NCI-H1417 (cell line): Measurements from ENCODE around the gene PRKAA2.
"Not testable (repeated sequence)": the region's sequence is repeated elsewhere in the genome, so short reads cannot be mapped to it uniquely, and the experiment has no call there.

Source experiments
- DNase-seq, 3 experiments: peaks; one replicate each; lab custom pipeline; 2025; lab: John Stamatoyannopoulos, UW

PRKAA2 gene

DNA sequence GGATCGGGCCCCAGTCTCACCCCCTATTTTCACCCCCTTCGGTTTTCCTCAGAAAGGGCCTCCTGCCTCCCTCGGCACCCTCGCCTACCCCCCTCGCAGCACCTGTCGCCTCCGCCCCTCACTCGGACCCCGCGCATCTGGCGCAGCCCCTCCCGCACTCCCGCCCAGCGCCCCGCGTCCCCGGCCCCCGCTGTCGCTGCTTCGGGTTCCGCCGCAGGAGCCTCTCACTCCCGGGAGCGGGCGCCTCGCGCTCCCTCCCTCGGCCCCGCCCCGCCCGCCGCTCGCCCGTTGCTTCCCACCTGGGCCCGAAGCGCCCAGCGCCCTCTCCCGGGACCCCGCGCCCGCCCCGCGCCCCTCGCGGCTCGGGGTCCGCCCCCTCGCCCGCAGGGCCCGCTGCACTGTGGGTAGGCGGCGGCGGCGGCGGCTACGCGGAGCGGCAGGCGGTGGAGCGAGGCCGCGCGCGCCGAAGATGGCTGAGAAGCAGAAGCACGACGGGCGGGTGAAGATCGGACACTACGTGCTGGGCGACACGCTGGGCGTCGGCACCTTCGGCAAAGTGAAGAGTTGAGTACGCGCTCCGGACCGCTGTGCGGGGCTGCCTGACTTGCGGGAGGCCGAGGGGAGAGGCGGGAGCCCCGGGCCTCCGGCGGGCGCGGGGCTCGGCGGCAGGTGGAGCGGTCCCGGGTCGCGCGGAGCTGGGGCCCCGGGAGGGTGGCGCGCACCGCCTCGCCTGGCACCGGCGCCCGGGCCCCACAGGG lies at the start of gene PRKAA2:
TSS of gene PRKAA2 (plus strand) at position 396 of the 758 bp plus-strand sequence. CDS start at position 470, 74 bp downstream.
- DNase-seq, result peak; percentile 45 to 62 (median 56)

DNA sequence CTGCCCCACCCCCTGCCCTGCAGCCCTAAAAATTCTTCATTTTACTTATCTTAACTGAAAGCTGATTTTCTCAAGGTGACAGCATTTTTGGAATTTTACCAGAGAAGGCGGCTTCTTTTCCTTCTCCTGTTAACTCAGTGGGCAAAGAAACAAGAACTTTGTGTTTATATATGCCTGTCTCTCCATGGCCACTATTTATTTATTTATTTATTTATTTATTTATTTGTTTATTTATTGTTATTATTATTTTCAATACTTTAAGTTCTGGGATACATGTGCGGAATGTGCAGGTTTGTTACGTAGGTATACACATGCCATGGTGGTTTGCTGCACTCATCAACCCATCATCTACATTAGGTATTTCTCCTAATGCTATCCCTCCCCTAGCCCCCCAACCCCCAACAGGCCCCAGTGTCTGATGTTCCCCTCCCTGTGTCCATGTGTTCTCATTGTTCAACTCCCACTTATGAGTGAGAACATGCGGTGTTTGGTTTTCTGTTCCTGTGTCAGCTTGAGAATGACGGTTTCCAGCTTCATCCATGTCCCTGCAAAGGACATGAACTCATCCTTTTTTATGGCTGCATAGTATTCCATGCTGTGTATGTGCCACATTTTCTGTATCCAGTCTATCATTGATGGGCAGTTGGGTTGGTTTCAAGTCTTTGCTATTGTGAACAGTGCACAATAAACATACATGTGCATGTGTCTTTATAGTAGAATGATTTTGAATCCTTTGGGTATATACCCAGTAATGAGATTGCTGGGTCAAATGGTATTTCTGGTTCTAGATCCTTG lies 49.5 kb upstream of the PRKAA2 start:
- DNase-seq, result not testable (repeated sequence)

DNA sequence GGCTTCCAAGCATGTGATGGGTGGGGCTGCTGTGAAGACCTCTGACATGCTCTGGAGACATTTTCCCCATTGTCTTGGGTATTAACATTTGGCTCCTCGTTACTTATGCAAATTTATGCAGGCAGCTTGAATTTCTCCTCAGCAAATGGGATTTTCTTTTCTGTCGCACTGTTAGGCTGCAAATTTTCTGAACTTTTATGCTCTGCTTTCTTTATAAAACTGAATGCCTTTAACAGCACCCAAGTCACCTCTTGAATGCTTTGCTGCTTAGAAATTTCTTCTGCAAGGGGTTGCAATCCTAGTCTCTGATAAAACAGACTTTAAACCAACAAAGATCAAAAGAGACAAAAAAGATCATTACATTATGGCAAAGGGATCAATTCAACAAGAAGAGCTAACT lies 35.0 kb upstream of the PRKAA2 start:
- DNase-seq, result not testable (repeated sequence)

DNA sequence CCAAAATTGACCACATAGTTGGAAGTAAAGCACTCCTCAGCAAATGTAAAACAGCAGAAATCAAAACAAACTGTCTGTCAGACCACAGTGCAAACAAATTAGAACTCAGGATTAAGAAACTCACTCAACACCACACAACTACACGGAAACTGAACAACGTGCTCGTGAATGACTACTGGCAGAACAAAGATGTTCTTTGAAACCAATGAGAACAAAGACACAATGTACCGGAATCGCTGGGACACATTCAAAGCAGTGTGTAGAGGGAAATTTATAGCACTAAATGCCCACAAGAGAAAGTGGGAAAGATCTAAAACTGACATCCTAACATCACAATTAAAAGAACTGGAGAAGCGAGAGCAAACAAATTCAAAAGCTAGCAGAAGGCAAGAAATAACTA lies 34.3 kb upstream of the PRKAA2 start:
- not testable (repeated sequence) for DNase-seq

DNA sequence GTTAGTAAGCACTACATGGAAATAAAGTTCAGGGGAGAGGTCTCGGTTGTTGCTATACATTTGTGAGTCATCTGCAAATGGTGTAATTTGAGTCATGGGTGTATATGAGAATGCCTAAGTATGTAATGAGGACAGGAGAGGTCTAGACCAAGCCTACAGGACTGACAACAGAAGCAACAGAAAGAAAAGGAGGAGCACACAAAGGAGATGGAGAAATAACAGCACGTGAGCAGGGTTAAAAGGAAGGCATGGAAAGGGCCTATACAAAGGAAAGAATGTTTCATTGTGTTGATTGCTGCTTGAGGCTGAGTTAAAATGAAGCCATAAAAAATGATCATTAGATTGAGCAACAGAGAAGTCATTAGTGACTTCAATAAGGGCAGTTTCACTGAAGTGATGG lies 28.0 kb upstream of the PRKAA2 start:
- no peak for DNase-seq

DNA sequence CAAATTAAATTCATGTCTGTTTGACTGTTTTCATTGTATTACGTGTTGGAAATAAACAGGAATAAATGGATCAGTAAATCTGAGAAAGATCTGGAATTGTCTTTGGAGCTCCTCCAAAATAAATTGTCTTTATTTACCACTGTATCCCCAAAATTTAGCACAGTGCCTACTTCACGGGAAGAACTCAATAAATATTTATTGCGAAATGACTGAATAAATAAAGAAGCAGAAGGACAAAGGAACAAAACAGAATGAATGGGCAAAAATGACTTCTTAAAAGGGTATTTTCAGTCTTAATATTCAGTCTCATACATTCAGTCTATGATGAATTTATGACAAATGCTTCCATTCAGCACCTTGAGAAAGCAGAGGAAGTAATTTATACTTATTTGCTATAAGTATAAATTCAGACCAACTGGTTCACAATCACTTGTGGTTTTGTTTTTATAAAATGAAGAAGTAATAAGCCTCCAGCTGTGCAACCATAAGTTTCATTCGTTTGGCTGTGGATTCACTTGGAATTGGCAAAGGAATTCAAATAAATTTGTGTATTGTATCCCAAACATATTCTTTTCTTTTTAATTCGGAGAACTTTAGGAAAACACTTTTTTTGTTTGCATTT lies 19.2 kb upstream of the PRKAA2 start:
- no peak for DNase-seq

DNA sequence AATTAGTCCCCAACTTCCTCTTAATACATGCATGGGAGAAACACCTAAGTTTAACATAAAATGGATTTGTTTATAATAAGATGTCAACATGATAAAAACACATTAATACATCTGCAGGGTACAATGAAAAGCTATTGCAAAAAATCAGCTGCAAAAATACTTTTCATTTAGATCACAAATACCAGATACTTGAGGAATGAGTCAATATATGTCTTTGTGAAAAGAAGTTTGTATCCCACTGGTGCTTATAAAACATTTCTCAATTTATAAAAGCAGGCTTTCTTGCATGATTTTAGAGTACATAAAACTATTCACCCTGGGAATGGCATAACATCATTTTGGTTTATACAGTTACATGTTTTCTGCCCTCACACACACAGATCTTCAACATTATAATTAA lies 18.6 kb upstream of the PRKAA2 start:
- no peak for DNase-seq

DNA sequence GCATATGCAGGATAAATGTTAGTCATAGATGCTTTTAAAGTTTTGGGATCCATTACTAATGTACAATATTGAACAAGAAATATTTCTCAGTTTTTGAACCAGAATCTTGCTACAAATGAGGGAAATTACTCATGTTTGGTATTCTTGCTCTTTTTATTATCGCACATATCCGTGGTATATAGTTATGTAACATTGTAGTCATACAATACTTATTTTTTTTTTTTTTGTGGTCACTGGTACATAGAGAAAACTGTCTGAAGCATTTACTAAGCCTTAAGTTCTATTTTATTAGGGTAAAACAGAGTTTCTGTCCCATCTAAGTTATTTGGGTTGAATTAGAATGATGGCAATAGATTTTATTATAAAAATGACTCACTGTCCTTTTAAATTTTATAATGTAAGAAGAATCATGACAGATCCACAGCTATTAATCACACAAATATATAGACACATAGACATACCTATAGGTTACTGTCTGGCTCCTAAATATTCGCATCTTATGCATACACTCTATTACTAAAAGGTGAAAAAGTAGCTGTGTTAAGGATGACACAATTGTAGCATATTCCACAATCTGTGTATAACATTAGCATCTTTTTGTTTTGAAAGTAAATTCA lies 18.0 kb upstream of the PRKAA2 start:
- no peak for DNase-seq

DNA sequence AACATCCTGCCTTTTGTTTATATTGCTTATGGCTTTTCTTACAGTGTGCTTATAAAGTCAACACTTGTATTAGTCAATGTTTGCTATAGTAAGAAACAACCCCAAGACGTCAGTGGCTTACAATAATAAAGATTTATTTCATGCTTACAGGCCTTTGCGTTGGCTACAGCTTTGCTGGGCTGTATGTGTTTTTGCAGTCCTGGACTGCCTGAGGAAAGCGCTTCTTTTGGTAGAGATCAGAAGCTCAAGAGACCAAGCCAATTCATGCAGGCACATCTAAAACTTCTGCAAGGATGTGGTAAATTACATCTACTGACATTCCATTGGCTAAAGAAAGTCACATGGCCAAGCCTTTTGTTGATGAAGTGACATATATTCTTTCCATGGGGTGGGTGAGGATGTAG lies 17.5 kb upstream of the PRKAA2 start:
- DNase-seq, result no peak

DNA sequence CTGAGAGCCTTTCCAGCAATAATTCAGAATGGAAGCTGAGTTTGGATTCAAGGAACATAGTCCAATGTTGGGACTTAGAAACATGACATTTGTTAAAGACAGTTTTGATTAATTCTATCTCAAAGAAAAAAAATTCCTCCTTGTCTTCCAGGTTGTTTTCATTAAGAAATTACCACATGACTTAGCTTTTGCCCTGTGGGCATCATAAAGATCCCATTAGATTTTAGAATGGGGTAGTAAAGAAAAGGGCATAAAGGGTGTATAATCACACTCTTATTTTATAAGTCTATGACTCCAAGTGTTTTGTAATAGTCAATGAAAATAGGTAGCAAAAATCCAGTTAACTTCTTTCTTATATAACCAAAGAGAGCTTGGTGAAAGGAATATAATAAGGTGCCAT lies 14.3 kb upstream of the PRKAA2 start:
- no peak for DNase-seq

DNA sequence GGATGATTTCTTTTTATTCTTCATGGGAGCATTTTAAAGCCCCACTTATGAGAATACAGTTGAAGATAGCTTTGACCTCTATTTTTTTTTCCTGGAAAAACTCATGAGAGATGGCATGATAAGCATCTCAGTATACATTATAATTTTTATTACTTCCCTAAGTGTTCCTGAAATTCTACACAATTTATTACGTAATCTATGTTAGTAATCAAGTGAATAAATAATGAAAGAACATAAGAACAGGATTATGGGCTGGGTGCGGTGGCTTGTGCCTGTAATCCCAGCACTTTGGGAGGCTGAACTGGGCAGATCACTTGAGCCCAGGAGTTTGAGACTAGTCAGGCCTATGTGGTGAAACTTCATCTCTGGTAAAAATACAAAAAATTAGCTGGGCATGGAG lies 13.2 kb upstream of the PRKAA2 start:
- no peak for DNase-seq

DNA sequence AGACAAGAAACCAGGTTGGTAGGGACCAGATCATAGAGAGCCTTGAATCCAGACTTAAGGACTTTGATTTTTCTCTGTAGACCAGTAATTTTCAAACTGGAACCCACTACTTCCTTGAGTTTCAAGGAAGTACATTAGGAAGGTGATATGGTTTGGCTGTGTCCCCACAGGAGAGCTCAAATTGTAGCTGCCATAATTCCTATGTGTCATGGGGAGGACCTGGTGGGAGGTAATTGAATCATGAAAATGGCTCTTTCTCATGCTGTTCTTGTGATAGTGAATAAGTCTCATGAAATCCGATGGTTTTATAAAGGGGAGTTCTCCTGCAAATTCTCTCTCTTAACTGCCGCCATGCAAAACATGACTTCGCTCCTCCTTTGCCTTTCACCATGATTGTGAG lies 10.1 kb upstream of the PRKAA2 start:
- DNase-seq, result no peak

DNA sequence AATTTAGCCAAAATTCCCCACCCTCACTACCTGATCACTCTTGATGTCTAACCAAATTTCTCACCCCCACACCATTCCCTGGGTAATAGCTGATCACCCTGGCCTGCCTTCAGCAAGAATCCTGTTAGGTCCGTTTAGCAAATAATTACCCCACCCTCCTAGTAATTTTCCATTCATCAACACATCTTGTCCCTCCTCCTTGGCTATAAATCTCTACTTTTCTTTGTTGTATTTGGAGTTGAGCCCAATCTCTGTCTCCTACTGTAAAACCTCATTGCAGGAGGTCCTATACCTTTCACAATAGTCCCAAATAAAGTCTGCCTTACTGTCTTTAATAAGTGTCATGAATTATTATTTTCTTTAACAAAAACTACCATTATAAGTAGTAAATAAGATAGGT lies 6.9 kb upstream of the PRKAA2 start:
- DNase-seq, result peak in 1 of 3 experiments; percentile 31

DNA sequence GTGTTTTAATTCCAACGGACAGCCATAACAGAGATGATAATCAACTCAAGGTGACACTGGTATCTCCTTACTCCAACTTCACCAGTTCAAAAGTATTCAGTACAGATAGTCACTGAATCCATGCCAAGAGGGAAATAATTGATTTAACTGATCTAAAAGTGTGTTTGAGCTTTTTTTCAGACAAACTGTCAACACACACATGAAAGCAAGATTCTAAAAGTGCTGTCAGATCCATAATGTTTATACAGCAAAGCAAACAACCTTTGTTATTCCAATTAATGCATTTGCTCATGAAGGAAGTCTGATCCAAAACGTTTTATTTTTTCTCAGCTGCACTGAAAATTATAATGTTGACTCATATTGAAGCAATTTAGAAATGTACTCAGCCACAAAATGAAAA lies 5.9 kb upstream of the PRKAA2 start:
- DNase-seq, result peak in 2 of 3 experiments; percentile 4 to 59

DNA sequence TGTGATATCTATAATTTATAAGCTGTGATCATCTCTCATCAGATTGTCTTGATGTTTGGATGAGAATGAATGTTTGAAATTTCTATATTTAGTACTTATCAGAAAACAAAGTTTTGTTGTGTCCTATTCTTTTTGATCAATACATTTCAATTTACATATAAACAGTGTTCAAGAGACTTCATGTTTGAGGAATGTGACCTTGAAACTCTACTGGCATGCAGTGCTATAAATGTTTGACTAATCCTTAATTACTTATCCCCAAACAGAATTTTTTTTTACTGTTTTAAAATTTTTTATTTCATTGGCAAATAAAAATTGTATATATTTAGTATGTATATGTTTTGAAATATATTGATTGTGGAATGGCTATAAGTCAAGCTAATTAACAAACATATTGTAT lies 1.5 kb upstream of the PRKAA2 start:
- DNase-seq, result no peak

DNA sequence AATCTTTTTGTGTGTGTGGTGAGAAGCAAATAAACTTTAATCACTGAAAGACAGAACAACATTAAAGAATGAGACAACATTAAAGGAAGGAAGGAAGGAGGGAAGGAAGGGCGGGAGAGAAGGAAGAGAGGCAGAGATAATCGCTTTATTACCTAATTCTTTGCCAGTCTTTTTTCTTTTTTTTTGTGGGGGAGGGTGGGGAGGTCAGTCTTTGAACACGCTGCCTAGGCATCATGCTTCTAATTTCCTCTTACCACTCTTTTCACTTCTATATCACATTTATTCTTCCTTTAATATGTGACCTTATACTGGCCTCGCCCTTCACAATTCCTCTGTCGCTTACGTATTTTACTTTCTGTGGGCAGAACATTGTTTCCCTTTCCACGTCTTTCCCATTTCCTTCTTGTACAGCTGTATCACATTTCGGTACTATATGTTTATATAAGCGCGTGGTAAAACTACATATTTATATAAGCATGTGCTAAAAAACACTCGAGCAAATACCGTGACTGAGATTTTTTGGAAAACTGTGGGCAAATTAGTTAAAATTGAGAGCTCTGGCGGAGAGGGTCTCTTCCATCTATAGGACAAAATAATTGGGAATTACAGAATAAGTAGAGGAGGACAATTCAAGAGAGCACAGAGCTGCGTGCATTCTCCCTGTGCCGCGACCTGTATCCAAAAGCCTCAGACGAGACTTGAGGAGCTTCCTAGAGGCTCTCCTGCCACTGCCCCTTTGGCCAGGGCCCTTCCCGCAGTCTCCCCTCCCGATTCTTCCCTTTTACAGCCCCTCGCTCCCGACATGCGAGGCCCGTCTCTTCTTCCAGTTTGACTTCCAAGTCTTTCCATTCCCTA lies 823 bp upstream of the PRKAA2 start:
- peak in 2 of 3 experiments; percentile 30 to 56 for DNase-seq

DNA sequence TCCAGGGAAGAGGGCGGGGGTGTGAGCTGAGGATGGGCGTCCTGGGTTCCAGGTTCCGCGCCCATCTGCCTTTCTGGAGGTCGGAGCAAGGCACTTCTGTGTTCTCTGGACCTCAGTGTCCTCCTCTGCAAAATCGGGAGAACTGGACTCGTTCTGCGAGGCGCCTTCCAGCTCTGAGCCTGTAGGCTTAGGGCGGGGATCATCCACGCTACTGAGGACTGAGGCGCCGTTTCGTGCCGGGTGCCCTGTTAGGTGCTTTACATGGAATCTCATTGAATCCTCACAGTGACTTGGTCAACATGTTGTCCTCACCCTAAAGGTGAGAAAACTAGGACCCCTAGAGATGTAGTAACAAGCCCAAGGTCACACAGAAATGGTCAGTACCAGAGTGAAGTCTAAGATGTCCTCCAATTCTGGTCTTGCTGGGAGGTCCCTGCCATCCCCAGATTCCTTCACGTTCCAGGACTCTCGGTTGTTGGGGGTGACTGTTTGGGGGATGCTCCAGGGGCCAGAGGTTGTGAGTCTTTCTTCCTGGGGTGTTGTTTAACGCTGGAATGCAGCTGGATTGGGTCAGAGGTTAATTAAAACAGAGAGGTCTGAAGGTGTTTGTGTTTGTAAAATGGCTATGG lies 677 bp downstream of the PRKAA2 start:
- DNase-seq, result peak; percentile 35 to 56 (median 48)

DNA sequence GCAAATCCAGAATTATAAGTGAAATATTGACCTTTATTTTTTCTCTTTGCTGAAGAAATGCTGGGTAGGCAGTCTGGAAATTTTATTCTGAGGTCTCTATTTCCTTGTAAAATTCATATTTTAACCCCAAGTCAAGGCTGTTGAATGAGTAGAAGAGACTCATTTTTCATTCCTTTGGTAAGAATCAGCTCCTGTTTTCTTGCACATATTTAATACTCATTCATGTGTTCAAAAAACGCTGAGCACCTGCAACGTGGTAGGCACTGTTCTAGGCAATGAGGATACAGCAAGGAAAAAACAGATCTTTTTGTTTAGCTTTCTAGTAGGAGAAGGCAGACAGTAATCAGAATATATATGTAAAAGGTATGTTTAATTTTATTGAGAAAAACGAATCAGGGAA lies 1.5 kb downstream of the PRKAA2 start:
- no peak for DNase-seq

DNA sequence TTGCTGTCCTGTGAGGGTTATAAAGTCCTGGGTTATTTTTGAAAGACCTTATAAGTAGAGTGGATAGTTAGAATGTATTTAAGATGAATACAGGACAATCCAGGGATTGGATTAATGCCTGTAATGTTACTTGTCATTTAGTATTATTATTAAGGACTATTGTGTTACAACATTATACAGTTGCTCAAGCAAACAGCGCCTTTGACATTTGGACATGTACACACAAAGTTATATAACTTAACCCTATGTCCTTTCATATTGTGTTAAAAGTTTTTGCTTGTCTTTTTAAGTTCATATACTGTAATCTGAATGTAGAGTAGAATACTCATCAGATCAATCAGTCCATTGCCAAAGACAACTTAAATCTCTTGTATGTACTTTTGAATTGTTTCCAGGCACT lies 2.0 kb downstream of the PRKAA2 start:
- DNase-seq, result no peak

DNA sequence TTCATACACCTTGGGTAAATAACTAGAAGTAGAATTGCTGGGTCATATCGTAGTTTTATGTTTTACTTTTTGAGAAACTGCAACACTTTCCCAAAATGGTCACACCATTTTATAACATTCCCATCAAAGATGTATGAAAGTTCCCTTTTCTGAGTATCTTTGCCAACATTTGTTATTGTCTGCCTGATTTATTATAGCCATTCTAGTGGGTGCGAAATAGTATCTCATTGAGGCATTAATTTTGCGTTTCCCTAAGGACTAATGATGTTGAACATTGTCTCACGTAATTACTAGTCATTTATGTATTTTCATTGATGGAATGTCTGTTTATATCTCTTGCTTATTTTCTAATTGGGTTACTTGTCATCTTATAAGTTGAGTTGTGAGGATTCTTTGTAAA lies 3.4 kb downstream of the PRKAA2 start:
- no peak for DNase-seq
